Suprapubic skin (tissue), 4 donors: ENCODE results near the gene NNAT. TPM values are rescaled to one million over a fixed set of nuclear protein-coding genes. Genes with fewer than 3 reads are reported as not detected.

Experiments used
- DNase-seq, 2 donors: peaks; one replicate each; pipeline ENCODE4 v3.0.0-alpha.2; 2019; ENCODE audit warnings: low spot score in 2 of 2
- H3K27ac ChIP-seq: fragments of 200-600 bp; sonication (generic); one replicate; pipeline ENCODE4 v1.5.1; 2019
- H3K27me3 ChIP-seq: fragments of 200-600 bp; sonication (generic); one replicate; pipeline ENCODE4 v1.5.1; 2019
- H3K36me3 ChIP-seq: fragments of 200-600 bp; sonication (generic); one replicate; pipeline ENCODE4 v1.5.1; 2019
- H3K4me1 ChIP-seq: fragments of 200-600 bp; sonication (generic); one replicate; pipeline ENCODE4 v1.5.1; 2019
- H3K4me3 ChIP-seq: fragments of 200-600 bp; sonication (generic); one replicate; pipeline ENCODE4 v1.5.1; 2019; ENCODE audit warnings: mild to moderate bottlenecking
- H3K9me3 ChIP-seq: fragments of 200-600 bp; sonication (generic); one replicate; pipeline ENCODE4 v1.5.1; 2019
- CTCF ChIP-seq, 2 donors: fragments of 200-600 bp in 1 of 2; fragments of 450-650 bp in 1 of 2; sonication (generic) in 1 of 2; IDR thresholded peaks; one replicate each; pipeline ENCODE4 v1.5.1; 2016 to 2019; ENCODE audit warnings: antibody characterized with exemption in 2 of 2, mild to moderate bottlenecking in 1 of 2, moderate library complexity in 1 of 2
- EP300 ChIP-seq: sonication (generic); formaldehyde crosslinking; IDR thresholded peaks from one replicate; pipeline ENCODE4 v1.6.1; 2017; ENCODE audit warnings: antibody characterized with exemption
- POLR2A ChIP-seq, 2 donors: fragments of 450-650 bp; IDR thresholded peaks; one replicate each; pipeline ENCODE4 v1.6.1; 2017; ENCODE audit warnings: antibody characterized with exemption in 2 of 2, mild to moderate bottlenecking in 2 of 2, moderate library complexity in 2 of 2
- POLR2AphosphoS5 ChIP-seq, 3 donors: sonication (generic); formaldehyde crosslinking; IDR thresholded peaks; one replicate each; pipeline ENCODE4 v1.6.1; 2017; ENCODE audit warnings: antibody characterized with exemption in 3 of 3
- WGBS: methylation state at CpG from one replicate; pipeline ENCODE4 v1.1.5; 2018; 5-methylcytosine and 5-hydroxymethylcytosine counted together
- total RNA-seq, 4 donors: library from RNA; depleted of rRNA; stranded (reverse); fragments of >200 nt; gene quantifications; one replicate each; pipeline ENCODE4 v1.1.0, GENCODE V29; 2016

The NNAT gene
- total RNA-seq, 4 donors from 2014 or later, result 3.0 to 15.2 (median 6.2) TPM

- Histone ChIP-seq H3K27me3 (peaks cover 49% of the 10 kb centered on the region), H3K36me3 (no peaks in the 10 kb centered on the region), H3K27ac (no peak overlapping the region), H3K9me3 (no peaks in the 10 kb centered on the region), H3K4me3 (no peak overlapping the region), H3K4me1 (peaks cover 3% of the 10 kb centered on the region)
- DNase-seq, result peak in 1 of 2 donors; percentile 20
- TF ChIP-seq CTCF (IDR thresholded peaks at IDR 0.05) (no peak), POLR2AphosphoS5 (IDR thresholded peaks at IDR 0.05) (no peak), EP300 (no peak), POLR2A (IDR thresholded peaks at IDR 0.05) (no peak)
- WGBS, result 80% methylated on average over 3 of the region's 3 CpGs
Observed at GRCh38 chr20:37562695-37563480, 41.8 kb downstream of the NNAT start.

- DNase-seq, result peak in 1 of 2 donors; percentile 69
- whole genome bisulfite sequencing, result 69% methylated on average over 6 of the region's 19 CpGs
- TF ChIP-seq EP300 (no peak), POLR2A (IDR thresholded peaks at IDR 0.05) (no peak)
- H3K27ac ChIP-seq, result no peak overlapping the region
- peaks cover 55% of the 10 kb centered on the region for H3K27me3 ChIP-seq
- peaks cover 3% of the 10 kb centered on the region for H3K4me1 ChIP-seq
- no peaks in the 10 kb centered on the region for H3K9me3 ChIP-seq
- H3K36me3 ChIP-seq, result no peaks in the 10 kb centered on the region
- H3K4me3 ChIP-seq, result no peak overlapping the region
Observed at GRCh38 chr20:37564016-37564387, 43.0 kb downstream of the NNAT start.

- Histone ChIP-seq H3K27me3 (peaks cover 60% of the 10 kb centered on the region), H3K9me3 (no peaks in the 10 kb centered on the region), H3K4me1 (peaks cover 3% of the 10 kb centered on the region), H3K4me3 (no peak overlapping the region), H3K27ac (no peak overlapping the region), H3K36me3 (no peaks in the 10 kb centered on the region)
- TF ChIP-seq POLR2A (IDR thresholded peaks at IDR 0.05), result no peak
- TF ChIP-seq CTCF (IDR thresholded peaks at IDR 0.05), result peak; percentile 42 to 94
- whole genome bisulfite sequencing, result 73% methylated on average over 2 of the region's 34 CpGs
- DNase-seq, result peak in 1 of 2 donors; percentile 72
Observed at GRCh38 chr20:37564388-37565133, 43.5 kb downstream of the NNAT start.

- H3K4me1 ChIP-seq, result peaks cover 3% of the 10 kb centered on the region
- 80% methylated on average over 14 of the region's 14 CpGs for WGBS
- H3K36me3 ChIP-seq, result no peaks in the 10 kb centered on the region
- no peaks in the 10 kb centered on the region for H3K9me3 ChIP-seq
- no peak for TF ChIP-seq POLR2AphosphoS5 (IDR thresholded peaks at IDR 0.05)
- no peak for TF ChIP-seq CTCF (IDR thresholded peaks at IDR 0.05)
- no peak for TF ChIP-seq POLR2A (IDR thresholded peaks at IDR 0.05)
- TF ChIP-seq EP300, result no peak
- H3K27me3 ChIP-seq, result peaks cover 68% of the 10 kb centered on the region
- no peak overlapping the region for H3K4me3 ChIP-seq
- no peak overlapping the region for H3K27ac ChIP-seq
- DNase-seq, result peak in 1 of 2 donors; percentile 40
Observed at GRCh38 chr20:37565134-37565811, 44.2 kb downstream of the NNAT start.

GRCh38 chr20:37566590-37567330 is 45.7 kb downstream of the NNAT start:
- peaks cover 79% of the 10 kb centered on the region for H3K27me3 ChIP-seq

More at GRCh38 chr20:37566590-37567330, 45.7 kb downstream of the NNAT start:
- Histone ChIP-seq H3K27ac (no peak overlapping the region), H3K4me1 (peaks cover 3% of the 10 kb centered on the region), H3K36me3 (no peaks in the 10 kb centered on the region), H3K4me3 (no peak overlapping the region), H3K9me3 (no peaks in the 10 kb centered on the region)
- DNase-seq, result peak in 1 of 2 donors; percentile 32
- WGBS, result 67% methylated on average over 5 of the region's 5 CpGs
- TF ChIP-seq EP300, result no peak
- TF ChIP-seq CTCF (IDR thresholded peaks at IDR 0.05), result no peak
- TF ChIP-seq POLR2A (IDR thresholded peaks at IDR 0.05), result no peak
- no peak for TF ChIP-seq POLR2AphosphoS5 (IDR thresholded peaks at IDR 0.05)
